Kidney epithelial cell (primary cell): ENCODE measurements around the gene SORCS2. TPM values are rescaled to one million over a fixed set of nuclear protein-coding genes. Genes with fewer than 3 reads are reported as not detected.

ENCODE experiments used
- DNase-seq: peaks from one replicate; pipeline ENCODE4 v3.0.0-alpha.2; 2010; ENCODE audit warnings: low read depth
- H3K27me3 ChIP-seq: 2 replicates; pipeline ENCODE4 v1.6.0; 2011; ENCODE audit warnings: low read length; ENCODE audit not compliant: control insufficient read depth, insufficient read depth
- H3K36me3 ChIP-seq: 2 replicates; pipeline ENCODE4 v1.5.1; 2011; ENCODE audit warnings: low read length; ENCODE audit not compliant: control insufficient read depth, insufficient read depth
- H3K4me3 ChIP-seq: 2 replicates; pipeline ENCODE4 v1.5.1; 2011; ENCODE audit warnings: low read depth, mild to moderate bottlenecking, control low read depth, low read length
- total RNA-seq: library from RNA; depleted of rRNA; stranded (reverse); fragments of >200 nt; gene quantifications from 2 replicates; pipeline ENCODE4 v1.2.3, GENCODE V29; 2015
- TF ChIP-seq, protein P1 (sequence below): IDR thresholded peaks from 2 replicates; pipeline ENCODE4 v1.5.1; 2011; ENCODE audit warnings: mild to moderate bottlenecking, moderate library complexity, low read length, control low read depth, inconsistent platforms; ENCODE audit not compliant: insufficient read depth, poor library complexity, severe bottlenecking

Gene SORCS2
- total RNA-seq, 1 donor from 2014 or later: 1.4 TPM

DNA sequence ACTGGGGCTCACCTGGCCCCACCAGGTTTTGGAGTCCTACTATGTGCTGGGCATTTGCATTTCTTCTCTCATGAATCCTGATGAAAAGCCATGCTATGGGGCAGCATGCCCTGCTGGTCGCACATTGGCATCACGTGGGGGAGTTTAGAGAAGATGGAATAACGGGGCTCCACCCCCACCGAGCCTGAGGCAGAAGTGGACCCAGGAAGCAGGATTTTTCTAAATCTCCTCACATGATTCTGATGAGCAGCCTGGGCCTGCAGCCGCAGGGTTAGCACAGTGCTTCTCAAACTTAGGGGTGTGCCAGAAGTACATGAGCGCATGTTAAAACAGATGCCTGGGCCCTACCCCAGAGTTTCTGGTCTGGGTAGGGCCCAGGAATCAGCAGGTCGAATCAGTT is 4.6 kb upstream of the SORCS2 start:
- H3K27me3 ChIP-seq: peaks cover 43% of the 10 kb centered on the region
- DNase-seq: no peak
- no peak overlapping the region for H3K4me3 ChIP-seq
- no peaks in the 10 kb centered on the region for H3K36me3 ChIP-seq
- TF ChIP-seq, protein P1, sequence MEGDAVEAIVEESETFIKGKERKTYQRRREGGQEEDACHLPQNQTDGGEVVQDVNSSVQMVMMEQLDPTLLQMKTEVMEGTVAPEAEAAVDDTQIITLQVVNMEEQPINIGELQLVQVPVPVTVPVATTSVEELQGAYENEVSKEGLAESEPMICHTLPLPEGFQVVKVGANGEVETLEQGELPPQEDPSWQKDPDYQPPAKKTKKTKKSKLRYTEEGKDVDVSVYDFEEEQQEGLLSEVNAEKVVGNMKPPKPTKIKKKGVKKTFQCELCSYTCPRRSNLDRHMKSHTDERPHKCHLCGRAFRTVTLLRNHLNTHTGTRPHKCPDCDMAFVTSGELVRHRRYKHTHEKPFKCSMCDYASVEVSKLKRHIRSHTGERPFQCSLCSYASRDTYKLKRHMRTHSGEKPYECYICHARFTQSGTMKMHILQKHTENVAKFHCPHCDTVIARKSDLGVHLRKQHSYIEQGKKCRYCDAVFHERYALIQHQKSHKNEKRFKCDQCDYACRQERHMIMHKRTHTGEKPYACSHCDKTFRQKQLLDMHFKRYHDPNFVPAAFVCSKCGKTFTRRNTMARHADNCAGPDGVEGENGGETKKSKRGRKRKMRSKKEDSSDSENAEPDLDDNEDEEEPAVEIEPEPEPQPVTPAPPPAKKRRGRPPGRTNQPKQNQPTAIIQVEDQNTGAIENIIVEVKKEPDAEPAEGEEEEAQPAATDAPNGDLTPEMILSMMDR: no peak

GRCh38 chr4:7189066-7189465 is 3.3 kb upstream of the SORCS2 start:
- H3K27me3 ChIP-seq: peaks cover 56% of the 10 kb centered on the region
- H3K36me3 ChIP-seq: no peaks in the 10 kb centered on the region
- H3K4me3 ChIP-seq: no peak overlapping the region
- TF ChIP-seq, protein P1: no peak
- no peak for DNase-seq

- Histone ChIP-seq H3K27me3 (peaks cover 62% of the 10 kb centered on the region), H3K4me3 (no peak overlapping the region), H3K36me3 (no peaks in the 10 kb centered on the region)
- TF ChIP-seq, protein P1: no peak
- no peak for DNase-seq
Observed at GRCh38 chr4:7189475-7190277, 2.7 kb upstream of the SORCS2 start.

GRCh38 chr4:7190278-7190594 is 2.1 kb upstream of the SORCS2 start:
- H3K36me3 ChIP-seq: no peaks in the 10 kb centered on the region
- no peak overlapping the region for H3K4me3 ChIP-seq
- no peak for DNase-seq
- H3K27me3 ChIP-seq: peaks cover 67% of the 10 kb centered on the region
- TF ChIP-seq, protein P1: no peak

- Histone ChIP-seq H3K36me3 (no peaks in the 10 kb centered on the region), H3K4me3 (no peak overlapping the region), H3K27me3 (peaks cover 69% of the 10 kb centered on the region)
- TF ChIP-seq, protein P1: no peak
- DNase-seq: no peak
Observed at GRCh38 chr4:7190691-7191545, 1.4 kb upstream of the SORCS2 start.
